Measurements from ENCODE around the gene FIS1. TPM values are rescaled to one million over a fixed set of nuclear protein-coding genes. Genes with fewer than 3 reads are reported as not detected.

FIS1 gene
- total and polyA plus RNA-seq, 2 donors (not counting 1 experiment from before 2014, with no cell fraction given) = 95.5 to 245 TPM

DNA sequence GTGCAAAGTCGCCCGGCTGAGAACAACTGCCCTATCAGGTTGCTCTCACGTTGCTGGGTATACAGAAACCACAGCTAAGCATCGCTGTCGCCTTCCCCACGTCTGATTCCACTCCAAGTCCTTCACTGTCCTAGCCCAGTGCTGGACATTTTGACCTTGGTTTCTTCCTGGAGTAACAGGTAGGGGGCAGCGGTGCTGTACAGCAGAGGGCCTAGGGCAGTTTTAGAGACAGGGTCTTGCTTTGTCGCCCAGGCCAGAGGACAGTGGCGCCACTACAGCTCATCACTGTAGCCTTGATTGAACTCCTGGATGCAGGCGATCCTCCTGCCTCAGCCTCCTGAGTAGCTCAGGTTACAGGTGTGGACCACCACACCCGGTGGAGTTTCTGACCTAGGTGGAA lies 9.8 kb downstream of the FIS1 start:
- 92% methylated on average over 11 of the region's 11 CpGs for WGBS (ENCODE audit: insufficient coverage)
- Mint-ChIP-seq H3K27me3 (no peaks in the 10 kb centered on the region), H3K4me1 (peaks cover under 1% of the 10 kb centered on the region), H3K9me3 (ENCODE audit: insufficient read depth) (no peaks in the 10 kb centered on the region), H3K4me3 (no peak overlapping the region), H3K27ac (no peak overlapping the region)
- H2AFZ ChIP-seq (ENCODE audit: insufficient read depth, low read depth, low read length, poor library complexity, severe bottlenecking) = no peak overlapping the region
- intact Hi-C loops (cut with micrococcal nuclease) = no loop called here
- H3K79me2 ChIP-seq (ENCODE audit: control insufficient read depth, insufficient read depth, low read length) = peaks cover 14% of the 10 kb centered on the region
- POLR2A ChIA-PET = no interaction called here
- TF ChIP-seq, protein P1, sequence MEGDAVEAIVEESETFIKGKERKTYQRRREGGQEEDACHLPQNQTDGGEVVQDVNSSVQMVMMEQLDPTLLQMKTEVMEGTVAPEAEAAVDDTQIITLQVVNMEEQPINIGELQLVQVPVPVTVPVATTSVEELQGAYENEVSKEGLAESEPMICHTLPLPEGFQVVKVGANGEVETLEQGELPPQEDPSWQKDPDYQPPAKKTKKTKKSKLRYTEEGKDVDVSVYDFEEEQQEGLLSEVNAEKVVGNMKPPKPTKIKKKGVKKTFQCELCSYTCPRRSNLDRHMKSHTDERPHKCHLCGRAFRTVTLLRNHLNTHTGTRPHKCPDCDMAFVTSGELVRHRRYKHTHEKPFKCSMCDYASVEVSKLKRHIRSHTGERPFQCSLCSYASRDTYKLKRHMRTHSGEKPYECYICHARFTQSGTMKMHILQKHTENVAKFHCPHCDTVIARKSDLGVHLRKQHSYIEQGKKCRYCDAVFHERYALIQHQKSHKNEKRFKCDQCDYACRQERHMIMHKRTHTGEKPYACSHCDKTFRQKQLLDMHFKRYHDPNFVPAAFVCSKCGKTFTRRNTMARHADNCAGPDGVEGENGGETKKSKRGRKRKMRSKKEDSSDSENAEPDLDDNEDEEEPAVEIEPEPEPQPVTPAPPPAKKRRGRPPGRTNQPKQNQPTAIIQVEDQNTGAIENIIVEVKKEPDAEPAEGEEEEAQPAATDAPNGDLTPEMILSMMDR (IDR thresholded peaks at IDR 0.05) = no peak
- no peak for TF ChIP-seq EZH2 (IDR thresholded peaks at IDR 0.05; ENCODE audit: borderline replicate concordance, insufficient read depth, low read depth, low read length, poor library complexity, severe bottlenecking)
- ATAC-seq (ENCODE audit: low read depth) = no peak
- no peak for DNase-seq
- no peak overlapping the region for H3K4me3 ChIP-seq (ENCODE audit: control extremely low read depth in 1 of 5, extremely low read depth in 1 of 5, insufficient read depth in 1 of 5, low read depth in 2 of 5, low read length in 4 of 5)
- no peak overlapping the region for H3K4me2 ChIP-seq (replicated peaks; ENCODE audit: low read depth, low read length, poor library complexity, severe bottlenecking)
- CTCF ChIA-PET = interaction anchor here (0.6 to 1.2 kb wide), 5 partner anchors 9 to 951 kb away, joined by 3 to 7 read pairs (median 6); no protein-coding TSS in a partner anchor
- H3K4me1 ChIP-seq (ENCODE audit: control insufficient read depth in 2 of 2, insufficient read depth in 2 of 2, low read length in 2 of 2) = no peaks in the 10 kb centered on the region
- H4K20me1 ChIP-seq (ENCODE audit: control insufficient read depth, insufficient read depth, low read length, poor library complexity, severe bottlenecking) = peaks cover 42% of the 10 kb centered on the region
- H3K27me3 ChIP-seq (replicated peaks in 1 of 4; ENCODE audit: control extremely low read depth in 1 of 4, control insufficient read depth in 3 of 4, insufficient read depth in 4 of 4, low read length in 3 of 4) = no peaks in the 10 kb centered on the region
- H3K9me3 ChIP-seq (ENCODE audit: control extremely low read depth in 1 of 3, control insufficient read depth in 2 of 3, insufficient read depth in 1 of 3, low read length in 2 of 3) = no peaks in the 10 kb centered on the region
- H3K36me3 ChIP-seq (replicated peaks in 1 of 2; ENCODE audit: control extremely low read depth in 1 of 2, control insufficient read depth in 1 of 2, extremely low read depth in 1 of 2, insufficient read depth in 2 of 2, low read length in 1 of 2) = peaks cover 0 to 11% of the 10 kb centered on the region in 2 experiments
- H3K9ac ChIP-seq (ENCODE audit: low read length) = no peak overlapping the region
- H3K27ac ChIP-seq (ENCODE audit: low read length in 2 of 2) = no peak overlapping the region

DNA sequence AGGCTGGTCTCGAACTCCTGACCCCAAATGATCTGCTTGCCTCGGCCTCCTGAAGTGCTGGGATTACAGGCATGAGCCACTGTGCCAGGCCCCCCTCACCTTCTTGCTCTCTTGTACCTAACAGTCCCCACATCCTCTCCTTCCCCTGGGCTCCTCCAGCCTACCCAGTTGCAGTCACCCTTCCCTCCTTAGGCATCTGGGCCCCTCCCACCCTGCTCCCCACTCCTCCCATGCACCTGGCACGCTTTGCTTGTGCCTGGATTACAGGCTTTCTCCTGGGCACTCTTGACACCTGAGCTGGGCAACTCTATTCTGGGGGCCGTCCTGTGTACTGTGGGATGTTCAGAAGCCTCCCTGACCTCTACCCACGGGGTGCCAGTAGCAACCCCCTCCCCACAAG lies 10.2 kb downstream of the FIS1 start:
- Histone ChIP-seq H3K27me3 (replicated peaks in 1 of 4; ENCODE audit: control extremely low read depth in 1 of 4, control insufficient read depth in 3 of 4, insufficient read depth in 4 of 4, low read length in 3 of 4) (no peaks in the 10 kb centered on the region), H2AFZ (ENCODE audit: insufficient read depth, low read depth, low read length, poor library complexity, severe bottlenecking) (no peak overlapping the region), H3K4me1 (ENCODE audit: control insufficient read depth in 2 of 2, insufficient read depth in 2 of 2, low read length in 2 of 2) (no peaks in the 10 kb centered on the region), H3K9me3 (ENCODE audit: control extremely low read depth in 1 of 3, control insufficient read depth in 2 of 3, insufficient read depth in 1 of 3, low read length in 2 of 3) (no peaks in the 10 kb centered on the region), H3K27ac (ENCODE audit: low read length in 2 of 2) (no peak overlapping the region), H3K9ac (ENCODE audit: low read length) (no peak overlapping the region), H3K36me3 (replicated peaks in 1 of 2; ENCODE audit: control extremely low read depth in 1 of 2, control insufficient read depth in 1 of 2, extremely low read depth in 1 of 2, insufficient read depth in 2 of 2, low read length in 1 of 2) (peaks cover 0 to 7% of the 10 kb centered on the region in 2 experiments), H3K79me2 (ENCODE audit: control insufficient read depth, insufficient read depth, low read length) (peaks cover 10% of the 10 kb centered on the region), H3K4me3 (ENCODE audit: control extremely low read depth in 1 of 5, extremely low read depth in 1 of 5, insufficient read depth in 1 of 5, low read depth in 2 of 5, low read length in 4 of 5) (no peak overlapping the region), H4K20me1 (ENCODE audit: control insufficient read depth, insufficient read depth, low read length, poor library complexity, severe bottlenecking) (peaks cover 39% of the 10 kb centered on the region), H3K4me2 (replicated peaks; ENCODE audit: low read depth, low read length, poor library complexity, severe bottlenecking) (no peak overlapping the region)
- intact Hi-C loops (cut with micrococcal nuclease) = no loop called here
- Mint-ChIP-seq H3K27me3 (no peaks in the 10 kb centered on the region), H3K27ac (no peak overlapping the region), H3K9me3 (ENCODE audit: insufficient read depth) (no peaks in the 10 kb centered on the region), H3K4me3 (no peak overlapping the region), H3K4me1 (no peaks in the 10 kb centered on the region)
- POLR2A ChIA-PET = no interaction called here
- 93% methylated on average over 5 of the region's 5 CpGs for WGBS (ENCODE audit: insufficient coverage)
- ATAC-seq (ENCODE audit: low read depth) (no peak), DNase-seq (no peak)
- CTCF ChIA-PET = interaction anchor here (0.6 to 1.2 kb wide), 5 partner anchors 9 to 951 kb away, joined by 3 to 7 read pairs (median 6); no protein-coding TSS in a partner anchor
- no peak for TF ChIP-seq EZH2 (IDR thresholded peaks at IDR 0.05; ENCODE audit: borderline replicate concordance, insufficient read depth, low read depth, low read length, poor library complexity, severe bottlenecking)
- TF ChIP-seq, protein P1 (IDR thresholded peaks at IDR 0.05) = no peak
